HG03060 (cell line): ENCODE measurements around the gene ATXN7.

Experiments
- ATAC-seq: cut with Tn5 transposase; IDR thresholded peaks from one replicate; pipeline ENCODE4 v1.9.1; 2021; ENCODE audit warnings: low read depth, moderate number of reproducible peaks; ENCODE audit not compliant: unreplicated experiment

The ATXN7 gene

GRCh38 chr3:63864008-63864964, 619 bp downstream of the ATXN7 start:
- ATAC-seq: no peak

- no peak for ATAC-seq
These were observed 1.3 kb downstream of the ATXN7 start for GRCh38 chr3:63864965-63865327.

GRCh38 chr3:63867225-63867624, 3.6 kb downstream of the ATXN7 start:
- no peak for ATAC-seq

GRCh38 chr3:63869940-63870614, 6.4 kb downstream of the ATXN7 start:
- no peak for ATAC-seq

GRCh38 chr3:63870615-63871005, 6.9 kb downstream of the ATXN7 start:
- no peak for ATAC-seq

- ATAC-seq: no peak
These were observed 8.7 kb downstream of the ATXN7 start for GRCh38 chr3:63872135-63872924.

- no peak for ATAC-seq
These were observed 11.1 kb downstream of the ATXN7 start for GRCh38 chr3:63874769-63875168.

- ATAC-seq: no peak
These were observed 11.8 kb downstream of the ATXN7 start for GRCh38 chr3:63875510-63875909.

- ATAC-seq: no peak
These were observed 12.6 kb downstream of the ATXN7 start for GRCh38 chr3:63876260-63876659.

GRCh38 chr3:63877737-63878393, 14.2 kb downstream of the ATXN7 start:
- ATAC-seq: no peak

- no peak for ATAC-seq
These were observed 14.9 kb downstream of the ATXN7 start for GRCh38 chr3:63878394-63879060.

- no peak for ATAC-seq
These were observed 17.0 kb downstream of the ATXN7 start for GRCh38 chr3:63880653-63881052.

- ATAC-seq: no peak
These were observed 23.2 kb downstream of the ATXN7 start for GRCh38 chr3:63886858-63887257.

- no peak for ATAC-seq
These were observed 27.9 kb downstream of the ATXN7 start for GRCh38 chr3:63891518-63891917.

GRCh38 chr3:63892773-63893352, 29.2 kb downstream of the ATXN7 start:
- ATAC-seq: no peak

- no peak for ATAC-seq
These were observed 31.9 kb downstream of the ATXN7 start for GRCh38 chr3:63895422-63896189.

- ATAC-seq: no peak
These were observed 32.8 kb downstream of the ATXN7 start for GRCh38 chr3:63896332-63897030.

- ATAC-seq: no peak
These were observed 36.3 kb downstream of the ATXN7 start for GRCh38 chr3:63900010-63900409.
